ENCODE measurements around the gene NFIB.

Gene NFIB

DNA sequence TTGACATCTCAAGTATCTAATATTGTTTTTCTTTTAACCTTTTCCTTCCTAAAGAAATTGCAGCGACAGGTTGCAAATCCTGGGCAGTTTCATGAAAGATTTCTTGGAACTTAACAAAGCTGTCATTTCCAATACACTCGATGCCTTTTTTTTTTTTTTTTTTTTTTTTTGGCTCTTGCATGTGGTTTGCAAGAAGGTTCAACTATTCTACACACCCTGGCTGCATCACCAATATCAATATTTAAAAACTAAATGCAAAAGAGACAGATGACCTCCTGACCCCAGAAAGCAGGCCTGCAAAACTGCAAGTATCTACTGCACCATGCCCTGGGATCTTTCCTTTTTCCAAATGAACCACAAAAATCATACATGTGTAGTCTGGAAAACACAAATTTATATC lies 4.4 kb upstream of the NFIB start:
- DNase-seq, result no peak

DNA sequence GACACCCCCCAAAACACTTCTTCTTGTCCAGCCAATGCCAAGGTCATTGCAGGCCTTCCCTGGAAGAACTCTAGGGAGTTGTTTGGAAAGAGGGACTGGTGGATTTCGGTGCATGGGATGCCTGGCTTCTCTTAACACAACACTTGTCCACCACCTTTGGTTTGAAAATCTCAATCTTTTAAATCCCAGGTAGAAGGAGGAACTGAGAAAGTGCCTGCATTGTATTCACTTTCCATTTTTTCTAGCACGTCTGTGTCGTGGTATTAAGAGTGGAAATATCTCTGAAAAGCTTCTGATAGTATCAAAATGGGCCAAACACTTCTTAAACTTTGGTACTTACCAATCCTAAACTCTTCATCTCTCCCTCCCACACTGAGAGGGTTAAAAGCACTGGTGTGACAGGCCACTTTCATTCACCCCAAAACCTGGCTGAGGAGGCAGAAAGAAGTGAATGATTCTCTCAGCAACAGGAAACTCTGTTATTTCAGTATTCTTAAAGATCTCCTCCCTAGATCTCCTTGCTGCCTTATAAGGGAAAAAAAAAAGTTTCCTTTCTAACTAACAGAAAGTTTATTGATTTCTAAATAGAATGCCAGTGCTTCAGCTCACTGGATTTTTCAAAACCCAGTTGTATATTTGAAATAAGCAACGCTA lies 3.9 kb upstream of the NFIB start:
- DNase-seq, result no peak

DNA sequence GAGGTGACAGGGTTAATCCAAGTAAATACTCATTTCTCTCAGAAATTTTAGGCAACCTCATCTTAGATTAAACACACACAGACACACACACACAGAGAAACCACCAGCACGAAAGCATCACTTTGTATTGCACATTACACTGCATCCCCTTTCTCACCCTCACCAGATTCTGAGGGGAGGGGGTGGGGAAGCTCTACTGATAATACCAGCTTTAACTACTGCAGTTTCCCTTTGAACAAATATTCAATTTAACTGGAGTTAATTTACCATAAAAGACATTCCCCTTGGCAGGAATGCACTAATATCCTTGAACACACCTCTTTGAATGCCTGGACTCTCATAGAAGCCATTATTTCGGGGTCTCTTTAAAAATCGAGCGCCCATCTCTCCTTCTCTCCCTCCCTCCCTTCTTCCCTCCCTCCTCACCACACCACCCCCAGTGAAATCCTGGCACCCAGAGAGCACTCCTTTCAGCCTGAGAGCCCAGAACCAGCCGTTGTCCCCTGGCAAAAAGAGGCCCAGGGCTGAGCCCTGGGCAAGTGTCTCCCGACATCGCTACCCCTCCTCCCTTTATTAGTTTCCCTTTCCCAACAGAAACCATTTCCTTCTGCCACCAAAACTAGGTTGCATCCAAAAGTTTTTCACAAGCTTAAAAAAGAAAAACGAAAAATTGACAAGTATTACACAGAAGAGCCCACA lies 2.8 kb upstream of the NFIB start:
- no peak for DNase-seq

DNA sequence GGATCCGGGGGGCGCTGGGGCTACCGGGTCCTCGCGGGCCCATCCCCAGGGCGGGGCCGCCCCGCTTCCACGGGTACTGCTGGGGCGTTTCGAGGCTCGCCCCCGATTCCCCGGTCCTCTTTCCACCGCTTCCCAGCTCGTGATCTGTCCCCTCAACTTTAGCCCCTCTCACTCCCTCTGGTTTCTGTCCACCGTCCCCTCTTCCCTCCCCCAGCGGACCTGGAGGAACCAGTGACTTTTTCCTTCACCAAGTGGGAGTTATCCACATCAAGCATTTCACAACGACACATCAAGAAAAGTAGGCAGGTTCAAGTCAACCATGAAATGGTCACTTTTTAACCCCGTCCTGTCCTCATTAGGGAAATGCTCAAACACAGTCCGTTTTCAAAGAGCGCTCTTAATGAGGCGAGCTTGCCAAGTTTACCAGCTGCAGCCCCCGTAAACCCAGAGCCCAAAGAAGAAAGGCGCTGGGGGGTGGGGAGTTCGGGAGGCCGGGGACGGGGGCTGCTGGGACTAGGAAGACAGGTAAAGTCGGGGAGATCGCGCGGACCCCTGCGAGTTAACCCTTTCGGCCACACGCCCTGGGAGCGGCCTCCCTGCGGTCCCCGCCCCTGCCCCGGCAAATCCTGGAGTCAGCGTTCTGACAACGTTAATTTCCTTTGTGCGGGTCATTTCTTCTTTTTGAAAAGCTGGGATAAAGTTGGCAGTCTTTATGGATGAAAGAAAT lies 2.1 kb upstream of the NFIB start:
- DNase-seq, result peak in 1 of 3 donors; percentile 5

DNA sequence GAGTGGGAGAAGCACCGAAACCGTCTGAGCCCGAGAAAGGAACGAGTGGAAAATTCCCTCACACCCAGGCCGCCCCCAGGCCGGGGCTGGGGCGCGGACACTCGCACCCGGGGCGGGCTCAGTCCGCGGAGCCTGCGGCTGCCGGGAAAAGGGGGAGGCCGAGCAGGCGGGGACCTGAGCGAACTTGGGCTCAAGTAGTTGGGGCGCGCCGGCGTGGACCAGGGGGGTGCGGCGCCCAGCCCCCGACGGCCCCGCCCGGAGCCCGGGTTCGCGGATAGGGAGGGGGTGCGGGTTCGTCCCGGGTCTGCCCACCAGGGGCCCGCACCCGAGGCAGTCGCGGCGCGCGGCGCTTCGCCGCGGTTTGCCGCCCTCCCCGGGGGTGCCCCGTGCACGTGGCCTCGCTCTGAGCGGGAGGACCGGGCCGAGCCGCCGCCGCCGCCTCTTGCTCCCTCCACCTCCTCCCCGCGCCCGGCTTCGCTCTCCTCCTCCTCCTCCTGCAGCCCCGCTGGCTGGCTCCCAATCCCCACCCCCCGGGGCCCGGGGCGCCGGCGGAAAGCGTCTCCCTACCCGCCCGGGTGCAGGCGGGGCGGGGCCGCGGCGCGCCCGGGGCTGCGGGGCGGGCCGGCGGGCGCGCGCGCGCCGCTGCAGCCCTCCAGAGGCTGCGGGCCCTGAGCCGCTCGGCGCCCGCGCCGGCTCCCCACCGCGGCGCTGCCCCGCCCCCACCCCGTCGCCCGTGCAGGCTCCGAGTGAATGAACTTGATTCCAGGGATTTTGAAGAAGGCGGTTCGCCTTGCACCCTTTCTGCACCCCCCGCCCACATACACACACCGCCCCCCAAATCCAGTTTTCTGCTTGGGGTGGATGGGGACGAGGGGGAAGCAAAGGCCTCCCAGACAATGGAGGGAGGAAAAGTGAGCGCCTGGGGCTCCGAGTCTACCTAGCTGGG lies 1.3 kb upstream of the NFIB start:
- DNase-seq, result peak in 2 of 3 donors; percentile 24 to 37

DNA sequence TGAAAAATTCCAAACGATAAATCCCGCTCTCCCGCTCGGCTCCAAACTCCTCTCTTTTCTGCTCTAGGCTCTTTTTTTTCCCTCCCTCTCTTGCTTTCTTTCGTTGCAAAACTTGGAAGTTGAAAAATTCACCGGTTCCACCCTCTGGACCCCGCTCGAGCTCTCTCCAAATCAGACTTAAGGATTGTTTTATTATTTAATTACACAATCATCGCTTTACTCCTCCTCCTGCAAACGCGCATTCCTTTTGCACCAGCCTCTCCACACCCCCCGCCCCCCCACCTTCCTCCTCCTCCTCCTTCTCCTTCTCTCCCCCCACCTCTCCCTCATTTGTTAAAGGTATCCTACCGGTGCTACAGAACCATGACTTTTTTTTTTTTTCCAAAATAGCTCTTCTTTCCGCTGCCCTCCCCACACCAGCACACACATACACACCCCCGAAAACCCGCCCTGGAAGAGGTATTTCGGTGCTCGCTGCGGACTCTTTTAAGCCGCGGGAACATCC lies 535 bp upstream of the NFIB start:
- peak in 2 of 3 donors; percentile 9 to 12 for DNase-seq

DNA sequence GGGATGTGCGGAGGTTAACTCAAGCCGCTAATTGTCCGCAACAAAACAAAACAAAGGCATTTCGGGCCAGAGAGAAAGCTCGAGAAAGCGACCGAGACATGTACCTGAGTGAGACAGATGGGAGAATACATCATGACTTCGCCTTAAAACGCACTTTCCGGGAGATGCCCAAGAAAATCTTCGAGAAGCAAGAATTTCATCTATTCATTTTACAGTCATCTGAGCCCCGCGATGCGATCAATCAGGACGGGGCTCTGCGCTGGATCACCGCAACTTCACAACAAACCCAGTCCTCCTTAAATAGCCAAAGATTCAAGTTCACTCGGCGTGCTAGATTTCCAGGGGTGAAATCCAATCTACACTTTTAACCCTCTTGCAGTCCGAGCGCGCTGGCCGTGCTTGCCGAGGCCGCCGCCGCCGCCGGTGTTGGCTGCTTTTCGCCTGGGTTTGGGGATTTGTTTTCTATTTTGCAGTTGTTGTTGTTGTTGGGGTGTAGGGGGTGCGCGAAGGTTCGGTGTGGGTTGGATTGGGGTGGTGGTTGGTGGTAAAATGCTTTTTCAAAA lies 482 bp downstream of the NFIB start:
- peak in 2 of 3 donors; percentile 7 to 24 for DNase-seq

DNA sequence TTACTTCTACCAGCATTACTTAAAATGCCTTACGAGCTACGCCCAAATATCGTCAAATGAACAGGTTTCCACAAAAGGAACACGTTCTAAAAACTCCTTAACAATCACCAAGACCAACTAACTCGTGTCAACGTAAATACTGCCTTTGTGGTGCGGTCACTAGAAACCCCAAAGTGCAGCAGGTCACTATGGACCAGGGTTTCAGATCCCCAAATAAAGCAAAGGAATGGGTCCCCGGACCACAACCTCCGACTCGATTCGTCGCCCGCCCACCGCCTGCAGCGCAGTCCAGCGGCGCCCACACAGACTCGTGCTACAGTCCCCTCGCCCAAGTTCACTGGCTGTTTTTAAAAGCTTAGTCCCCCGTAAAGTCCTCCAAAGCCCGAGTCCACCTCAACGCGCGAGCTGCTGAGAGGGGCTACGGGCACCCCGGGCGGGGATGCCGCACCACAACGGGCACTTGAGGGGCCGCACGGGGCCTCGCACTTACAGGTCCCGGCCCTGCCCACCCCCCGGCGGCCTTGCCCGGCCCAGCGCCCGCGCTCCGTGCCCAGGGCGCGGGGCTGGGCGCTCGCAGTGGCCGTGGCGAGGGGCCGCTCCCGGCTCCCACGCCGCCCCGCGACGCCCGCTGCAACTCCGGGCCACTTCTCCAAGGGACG lies 1.1 kb downstream of the NFIB start:
- DNase-seq, result no peak

DNA sequence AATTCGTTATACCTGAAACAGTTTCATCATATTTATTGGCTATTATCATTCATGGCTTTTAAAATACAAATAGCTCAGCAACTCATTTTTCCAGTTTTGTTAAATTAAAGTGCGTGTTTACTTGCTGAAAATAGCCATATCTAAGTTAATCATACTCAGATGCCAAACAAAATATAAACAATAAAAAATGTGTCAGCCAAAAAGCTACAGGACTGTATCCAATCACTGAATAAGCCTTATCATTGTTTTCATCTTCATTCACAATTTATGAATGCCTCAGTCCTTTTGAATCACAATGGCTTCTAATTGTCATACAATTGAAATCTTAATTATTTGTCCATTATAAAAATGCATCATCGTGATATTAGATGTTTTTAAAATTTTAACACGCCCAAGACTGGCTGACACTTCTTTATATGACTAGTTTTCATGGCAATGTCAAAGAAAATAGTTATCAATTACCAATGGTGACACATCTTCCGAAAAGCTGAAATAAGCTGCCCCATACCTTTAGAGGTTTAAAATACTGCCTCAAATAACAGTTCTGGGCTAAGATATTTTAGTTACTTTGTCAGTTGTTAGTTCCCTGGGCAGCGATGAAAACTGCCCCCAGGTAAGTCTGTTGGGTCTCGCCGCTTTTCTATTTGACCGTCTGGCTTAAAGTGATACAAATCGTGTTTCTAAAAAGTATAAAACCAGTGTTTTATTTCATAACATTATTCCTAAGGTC lies 1.8 kb downstream of the NFIB start:
- DNase-seq, result no peak

DNA sequence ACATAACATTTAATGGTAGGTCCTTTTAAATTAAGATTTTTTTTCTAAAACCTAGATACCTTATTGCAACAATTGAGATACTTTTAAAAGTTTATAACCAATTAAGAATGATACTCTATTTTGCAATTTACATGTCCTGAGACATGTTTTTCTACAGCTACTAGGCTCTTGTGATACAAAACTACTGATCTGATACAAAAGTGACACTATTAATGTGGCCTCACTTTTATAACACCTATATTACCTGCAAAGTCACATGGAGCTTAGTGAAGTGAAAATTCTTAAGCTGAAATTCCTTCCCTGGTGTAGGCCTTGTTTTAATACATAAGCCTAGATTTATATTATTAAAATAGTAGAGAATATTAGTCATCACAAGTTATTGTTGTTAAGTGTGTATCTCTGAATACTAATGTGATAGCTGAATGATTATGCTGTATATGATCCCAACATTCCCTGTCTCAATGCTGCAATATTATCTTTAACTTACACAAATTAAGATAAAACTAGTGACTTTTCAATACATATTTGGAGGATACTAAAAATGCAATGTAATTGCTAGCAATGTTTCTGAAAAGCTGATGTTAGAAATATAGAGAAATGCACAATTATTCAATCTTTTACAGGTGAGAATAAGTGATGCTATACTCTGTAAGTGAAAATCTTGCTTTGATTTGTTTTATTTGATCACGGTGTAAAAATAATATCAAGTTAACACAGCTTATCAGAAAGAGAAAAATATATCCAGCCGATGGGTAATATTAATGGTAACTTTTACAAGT lies 2.6 kb downstream of the NFIB start:
- DNase-seq, result no peak

DNA sequence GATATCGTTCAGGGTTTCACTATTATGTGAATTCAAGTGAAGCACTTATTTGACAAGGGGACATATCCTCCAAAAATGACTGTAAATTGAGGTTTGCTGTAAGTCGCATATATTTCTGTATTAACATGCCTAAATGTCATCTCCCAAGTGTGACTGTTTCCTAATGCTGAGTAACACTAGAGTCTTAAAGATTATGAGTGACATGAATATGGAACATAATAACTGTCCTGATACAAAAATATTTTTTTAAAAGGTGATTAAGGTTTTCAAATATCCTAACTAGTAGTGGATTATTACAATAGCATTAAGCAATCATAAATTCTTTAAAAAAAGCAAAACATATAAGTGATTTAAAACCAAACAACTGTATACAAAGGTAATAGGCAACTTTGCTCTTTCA lies 3.6 kb downstream of the NFIB start:
- DNase-seq, result no peak

DNA sequence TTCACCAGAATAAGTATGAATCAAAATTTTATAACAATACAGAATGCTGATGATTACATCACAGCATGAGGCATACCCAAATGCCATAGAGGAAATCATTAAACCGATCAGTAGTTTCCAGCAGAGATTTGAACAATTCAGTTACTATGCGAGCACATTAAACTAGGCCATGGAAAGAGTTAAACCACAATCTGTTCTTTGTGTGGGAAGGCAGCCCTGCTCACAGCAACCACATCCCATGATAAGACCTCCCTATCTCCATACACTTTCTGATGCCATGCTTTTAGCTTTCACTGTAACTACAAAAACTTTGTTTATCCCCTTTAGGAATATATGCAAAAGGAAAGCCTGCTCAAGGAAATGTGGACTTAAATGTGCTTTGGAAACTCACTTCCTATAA lies 4.5 kb downstream of the NFIB start:
- DNase-seq, result no peak

DNA sequence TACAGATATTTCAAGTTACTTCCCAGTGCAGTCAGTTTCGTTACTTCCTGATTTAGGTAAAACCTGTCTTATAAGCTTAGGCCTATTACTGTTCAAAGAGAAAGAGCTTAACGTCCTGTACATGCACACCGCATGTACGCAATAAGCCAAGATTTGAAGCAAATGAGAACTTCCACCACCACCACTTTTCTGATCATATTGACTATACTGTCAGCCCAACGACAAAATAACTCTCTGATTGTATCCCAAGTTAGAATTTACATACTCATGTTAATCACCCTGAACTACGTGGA lies 5.1 kb downstream of the NFIB start:
- DNase-seq, result no peak

DNA sequence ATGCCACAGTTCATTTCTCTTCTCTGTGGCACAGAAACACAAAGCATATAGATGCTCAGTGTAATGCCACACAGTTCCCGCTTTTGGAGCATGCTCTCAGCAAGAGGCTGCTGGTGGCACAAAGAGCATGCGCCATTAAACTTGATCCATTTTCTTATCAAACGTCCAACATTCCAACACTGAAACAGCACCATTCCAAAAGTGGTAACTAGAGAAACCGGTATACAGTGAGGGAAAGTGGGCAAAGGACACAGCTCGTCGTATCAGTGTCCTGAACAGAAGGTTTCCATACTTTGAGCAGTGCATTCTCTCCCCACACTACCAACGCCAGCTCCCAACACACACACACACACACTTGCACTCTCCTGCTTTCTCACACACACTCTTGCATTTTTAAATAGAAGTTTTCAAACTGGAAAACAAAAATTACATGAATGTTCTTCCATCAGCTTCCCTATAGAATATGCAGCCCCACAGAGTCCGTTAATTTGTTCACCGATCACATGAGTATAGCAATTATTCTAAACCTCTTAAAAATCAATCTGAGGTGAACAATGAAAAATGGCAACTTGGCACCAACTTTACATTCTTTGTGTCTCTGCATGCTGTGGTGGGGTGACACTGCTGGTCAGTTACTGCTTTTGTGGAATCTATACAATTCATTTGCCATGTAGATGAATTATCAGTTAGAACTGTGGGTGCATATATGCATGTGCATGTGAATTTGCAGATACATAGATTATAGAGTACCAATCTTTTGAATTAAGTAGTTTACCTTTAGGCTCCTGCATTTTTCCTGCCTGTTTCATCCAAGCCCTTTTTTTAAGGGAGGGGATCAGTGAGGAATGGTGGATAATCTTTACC lies 5.7 kb downstream of the NFIB start:
- DNase-seq, result no peak

DNA sequence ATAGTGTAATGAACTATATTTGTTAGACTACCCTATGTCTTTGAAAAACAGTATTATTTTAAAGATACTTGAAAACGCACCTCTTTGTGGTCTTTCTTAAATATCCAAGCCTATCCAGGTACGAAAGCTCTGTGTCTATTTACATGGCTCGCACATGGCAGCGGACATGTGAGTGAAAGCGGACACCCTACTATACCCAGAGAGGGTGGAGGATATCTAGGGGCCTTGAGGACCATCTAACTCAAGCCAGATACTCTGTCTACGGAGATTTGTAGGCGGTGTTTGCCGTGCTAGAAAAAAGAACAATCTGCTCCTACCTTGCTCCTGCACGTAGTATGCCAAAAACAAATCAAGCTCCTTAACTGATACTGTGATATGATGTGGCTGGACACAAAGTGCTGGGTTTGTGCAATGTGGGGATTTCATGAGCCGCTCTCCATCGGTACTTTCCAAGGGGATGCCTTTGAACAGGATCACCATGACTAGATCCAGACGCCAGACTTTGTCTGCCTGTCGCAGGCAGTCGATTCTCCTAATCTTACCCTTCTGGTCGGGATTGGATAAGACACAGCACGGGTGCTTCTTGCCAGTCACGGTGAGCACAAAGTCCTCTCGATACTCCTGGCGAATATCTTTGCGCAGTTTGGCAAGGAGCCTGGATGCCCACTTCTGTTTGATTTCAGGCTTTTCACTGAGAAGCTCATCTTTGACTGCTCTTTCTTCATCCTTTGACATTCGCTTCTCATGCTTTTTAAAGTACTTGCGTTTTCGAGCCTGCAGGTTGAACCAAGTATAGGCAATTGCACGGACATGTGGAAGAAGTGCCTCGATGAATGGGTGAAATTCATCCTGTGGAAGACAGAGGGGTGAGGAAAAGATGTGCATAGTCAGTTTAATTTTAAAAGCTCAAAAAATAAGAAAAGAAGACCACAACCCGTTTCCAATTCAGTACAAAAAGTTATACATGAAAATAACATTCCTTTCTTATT lies 7.0 kb downstream of the NFIB start:
- no peak for DNase-seq

DNA sequence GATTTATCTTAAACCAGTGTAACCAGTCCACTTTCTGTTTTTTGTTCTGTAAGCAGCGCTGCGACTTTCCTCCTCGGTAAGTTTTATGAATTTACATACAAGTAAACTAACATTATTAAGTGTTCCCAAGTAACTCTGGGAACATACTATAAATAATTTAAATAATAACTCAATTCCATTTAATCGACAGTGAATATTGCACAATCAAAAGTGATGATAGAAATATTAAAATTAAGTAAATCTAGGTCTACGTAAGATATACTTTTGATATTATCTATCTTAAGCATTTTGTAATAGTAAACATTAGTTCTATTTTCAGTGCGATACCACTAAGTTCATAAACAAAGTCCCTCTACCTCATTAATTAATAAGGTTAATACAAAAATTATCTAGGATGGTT lies 7.8 kb downstream of the NFIB start:
- DNase-seq, result no peak

DNA sequence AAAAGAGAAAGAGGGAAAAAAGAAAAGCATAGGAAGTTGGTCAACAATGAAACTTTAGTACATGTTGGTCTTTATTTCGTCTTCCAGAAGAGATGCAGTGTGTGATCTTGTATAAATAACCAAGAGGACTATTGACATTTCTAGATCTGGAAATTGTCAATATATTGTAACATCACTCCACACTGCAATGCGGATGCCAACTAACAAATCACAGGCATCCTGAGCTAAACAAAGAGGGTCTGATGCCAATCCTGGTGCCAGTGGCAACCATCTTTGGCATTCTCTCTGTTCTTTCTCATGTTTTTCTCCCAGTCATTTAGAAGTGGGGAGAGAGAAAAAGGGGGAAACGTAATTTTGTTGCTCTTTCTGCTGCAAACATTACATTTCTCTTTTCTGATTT lies 9.7 kb downstream of the NFIB start:
- DNase-seq, result no peak

DNA sequence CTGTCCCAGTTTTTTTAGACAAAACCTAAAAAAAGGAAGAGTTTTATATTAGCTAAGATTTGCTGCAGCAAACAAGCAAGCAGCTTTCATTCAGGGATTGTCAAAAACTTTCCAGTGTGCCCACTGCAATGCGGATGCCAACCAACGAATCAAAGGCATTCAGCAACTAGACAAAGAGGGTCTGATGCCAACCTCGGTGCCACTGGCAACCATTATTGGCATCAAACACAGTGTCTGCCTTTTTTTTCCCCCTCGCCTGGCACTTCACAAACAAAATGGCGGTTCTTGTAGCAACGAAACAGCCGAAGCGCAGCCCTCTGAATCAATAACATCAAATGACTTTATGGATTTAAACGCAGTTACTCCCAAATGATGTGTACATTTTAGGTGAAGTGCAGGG lies 10.4 kb downstream of the NFIB start:
- no peak for DNase-seq

Data from suppressor macrophage treated with lipopolysaccharide for 1 hour (primary cell).